GM23248 (cell line): ENCODE results near the gene CCN2.

Source experiments
- EZH2 ChIP-seq: fragments of 200-600 bp; sonication (generic); IDR thresholded peaks from 2 replicates; pipeline ENCODE4 v1.6.1; 2018; ENCODE audit warnings: antibody characterized with exemption, mild to moderate bottlenecking; ENCODE audit not compliant: insufficient read depth, poor library complexity, severe bottlenecking
- EZH2phosphoT487 ChIP-seq: fragments of 200-600 bp; sonication (generic); IDR thresholded peaks from 2 replicates; pipeline ENCODE4 v1.6.1; 2018; ENCODE audit warnings: antibody characterized with exemption, moderate library complexity, mild to moderate bottlenecking, low read depth; ENCODE audit not compliant: insufficient read depth

- TF ChIP-seq EZH2 (no peak), EZH2phosphoT487 (no peak)
These were observed 26.2 kb downstream of the CCN2 start for GRCh38 chr6:131924881-131925474.
